ENCODE data around the gene KANSL2. TPM values are rescaled to one million over a fixed set of nuclear protein-coding genes. Genes with fewer than 3 reads are reported as not detected.
A peak's percentile ranks its signal among the peaks of the same experiment; 100 is the strongest.
"Not testable (repeated sequence)": the region's sequence is repeated elsewhere in the genome, so short reads cannot be mapped to it uniquely, and the experiment has no call there.

Gene KANSL2
- total and polyA plus RNA-seq, 9 donors = 27.5 to 54.1 (median 35.4) TPM

DNA sequence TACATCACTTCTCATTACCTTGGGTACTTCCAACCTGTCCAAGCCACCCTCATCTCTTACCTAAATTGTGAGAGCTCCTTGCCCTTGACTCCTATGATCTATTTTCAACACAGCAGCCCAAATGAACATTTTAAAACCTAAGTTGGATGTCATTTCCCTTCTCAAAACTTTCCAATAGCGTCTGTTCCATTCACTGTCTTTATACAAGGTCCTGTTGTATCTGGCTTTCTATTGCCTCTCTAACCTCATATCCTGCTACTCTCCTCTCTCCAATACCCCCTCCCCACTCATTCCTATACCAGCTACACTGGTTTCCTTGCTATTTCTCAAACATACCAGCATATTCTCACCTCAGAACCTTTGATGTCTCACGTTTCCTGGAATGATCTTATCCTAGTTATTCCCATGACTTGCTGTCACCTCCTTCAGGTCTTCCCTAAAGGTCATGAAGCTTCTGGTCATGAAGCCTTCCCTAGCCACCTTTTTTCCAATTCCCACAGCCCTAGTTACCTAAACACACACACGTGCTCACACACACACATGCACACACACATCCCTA, 4.1 kb upstream of the KANSL2 start:
- intact Hi-C loops (cut with DNase I) = no loop called here
- Histone ChIP-seq H3K36me3 (no peaks in the 10 kb centered on the region), H3K27me3 (no peaks in the 10 kb centered on the region), H3K4me1 (ENCODE audit: insufficient read depth) (peaks cover 2% of the 10 kb centered on the region), H3K9me3 (no peaks in the 10 kb centered on the region), H3K27ac (no peak overlapping the region), H3K4me3 (no peak overlapping the region)
- no peak for DNase-seq
- 39 to 42% (median 40%) methylated on average over 3 of the region's 3 CpGs for WGBS, 3 donors
- TF ChIP-seq, protein P1, sequence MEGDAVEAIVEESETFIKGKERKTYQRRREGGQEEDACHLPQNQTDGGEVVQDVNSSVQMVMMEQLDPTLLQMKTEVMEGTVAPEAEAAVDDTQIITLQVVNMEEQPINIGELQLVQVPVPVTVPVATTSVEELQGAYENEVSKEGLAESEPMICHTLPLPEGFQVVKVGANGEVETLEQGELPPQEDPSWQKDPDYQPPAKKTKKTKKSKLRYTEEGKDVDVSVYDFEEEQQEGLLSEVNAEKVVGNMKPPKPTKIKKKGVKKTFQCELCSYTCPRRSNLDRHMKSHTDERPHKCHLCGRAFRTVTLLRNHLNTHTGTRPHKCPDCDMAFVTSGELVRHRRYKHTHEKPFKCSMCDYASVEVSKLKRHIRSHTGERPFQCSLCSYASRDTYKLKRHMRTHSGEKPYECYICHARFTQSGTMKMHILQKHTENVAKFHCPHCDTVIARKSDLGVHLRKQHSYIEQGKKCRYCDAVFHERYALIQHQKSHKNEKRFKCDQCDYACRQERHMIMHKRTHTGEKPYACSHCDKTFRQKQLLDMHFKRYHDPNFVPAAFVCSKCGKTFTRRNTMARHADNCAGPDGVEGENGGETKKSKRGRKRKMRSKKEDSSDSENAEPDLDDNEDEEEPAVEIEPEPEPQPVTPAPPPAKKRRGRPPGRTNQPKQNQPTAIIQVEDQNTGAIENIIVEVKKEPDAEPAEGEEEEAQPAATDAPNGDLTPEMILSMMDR (IDR thresholded peaks at IDR 0.05) = no peak
- TF ChIP-seq EP300 (IDR thresholded peaks at IDR 0.05) = no peak
- no peak for TF ChIP-seq POLR2A (IDR thresholded peaks at IDR 0.05)

DNA sequence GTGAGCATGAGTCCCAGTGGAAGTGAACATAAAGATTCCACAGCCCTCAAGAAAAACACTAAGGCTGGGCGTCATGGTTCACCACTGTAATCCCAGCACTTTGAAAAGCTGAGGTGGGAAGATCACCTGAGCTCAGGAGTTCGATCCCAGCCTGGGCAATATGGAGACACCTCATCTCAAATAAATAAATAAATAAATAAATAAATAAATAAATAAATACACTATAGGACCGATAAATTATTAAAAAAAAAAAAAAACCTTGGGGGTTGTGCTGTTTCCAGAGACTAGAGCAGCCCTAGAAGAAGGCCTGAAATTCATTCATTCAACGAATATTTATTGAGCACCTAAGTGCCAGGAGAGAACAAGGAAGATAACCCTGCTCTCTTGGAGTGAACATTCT, 1.5 kb upstream of the KANSL2 start:
- no peak for DNase-seq
- no peaks in the 10 kb centered on the region for H3K9me3 ChIP-seq
- 73 to 84% (median 78%) methylated on average over 4 of the region's 4 CpGs for WGBS, 3 donors
- no peak for TF ChIP-seq POLR2A (IDR thresholded peaks at IDR 0.05)
- TF ChIP-seq EP300 (IDR thresholded peaks at IDR 0.05) = no peak
- TF ChIP-seq, protein P1 (IDR thresholded peaks at IDR 0.05) = no peak
- intact Hi-C loops (cut with DNase I) = no loop called here
- H3K36me3 ChIP-seq = no peaks in the 10 kb centered on the region
- peaks cover 13% of the 10 kb centered on the region for H3K4me1 ChIP-seq (ENCODE audit: insufficient read depth)
- no peak overlapping the region for H3K4me3 ChIP-seq
- H3K27ac ChIP-seq = no peak overlapping the region
- H3K27me3 ChIP-seq = no peaks in the 10 kb centered on the region

GRCh38 chr12:48682927-48683326, 889 bp upstream of the KANSL2 start:
- Histone ChIP-seq H3K27me3 (no peaks in the 10 kb centered on the region), H3K4me1 (ENCODE audit: insufficient read depth) (peaks cover 13% of the 10 kb centered on the region), H3K27ac (no peak overlapping the region), H3K36me3 (no peaks in the 10 kb centered on the region), H3K9me3 (no peaks in the 10 kb centered on the region), H3K4me3 (peak overlapping the region; percentile 67)
- 78 to 89% (median 83%) methylated on average over 2 of the region's 2 CpGs for WGBS, 3 donors
- no peak for TF ChIP-seq POLR2A (IDR thresholded peaks at IDR 0.05)
- TF ChIP-seq, protein P1 (IDR thresholded peaks at IDR 0.05) = no peak
- no peak for TF ChIP-seq EP300 (IDR thresholded peaks at IDR 0.05)
- no peak for DNase-seq
- intact Hi-C loops (cut with DNase I) = no loop called here

DNA sequence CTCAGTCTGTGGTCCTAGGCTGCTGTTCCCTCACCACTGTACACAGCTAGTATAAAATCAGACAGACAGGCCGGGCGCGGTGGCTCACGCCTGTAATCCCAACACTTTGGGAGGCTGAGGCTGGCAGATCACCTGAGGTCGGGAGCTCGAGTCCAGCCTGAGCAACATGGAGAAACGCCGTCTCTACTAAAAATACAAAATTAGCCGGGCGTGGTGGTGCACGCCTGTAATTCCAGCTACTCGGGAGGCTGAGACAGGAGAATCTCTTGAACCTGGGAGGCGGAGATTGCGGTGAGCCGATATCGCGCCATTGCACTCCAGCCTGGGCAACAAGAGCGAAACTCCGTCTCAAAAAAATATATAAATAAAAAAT, 481 bp upstream of the KANSL2 start:
- Histone ChIP-seq H3K4me3 (peak overlapping the region; percentile 67), H3K4me1 (ENCODE audit: insufficient read depth) (peaks cover 13% of the 10 kb centered on the region)
- H3K27me3 ChIP-seq; H3K27ac ChIP-seq; H3K9me3 ChIP-seq; DNase-seq; intact Hi-C loops (cut with DNase I); H3K36me3 ChIP-seq: not testable (repeated sequence)
- 11 to 22% (median 17%) methylated on average over 17 to 19 of the region's 19 CpGs for WGBS, 3 donors

GRCh38 chr12:48681399-48681709, 684 bp downstream of the KANSL2 start:
- peak in 1 of 5 donors; percentile 18 for DNase-seq
- intact Hi-C loops (cut with DNase I) = no loop called here
- peaks cover 13% of the 10 kb centered on the region for H3K4me1 ChIP-seq (ENCODE audit: insufficient read depth)
- H3K4me3 ChIP-seq = peak overlapping the region; percentile 67
- WGBS, 3 donors = 0 to 1% (median 0%) methylated on average over 11 of the region's 11 CpGs
- H3K36me3 ChIP-seq = no peaks in the 10 kb centered on the region
- peak overlapping the region in 1 of 2 donors; percentile 79 for H3K27ac ChIP-seq
- no peak for TF ChIP-seq EP300 (IDR thresholded peaks at IDR 0.05)
- no peak for TF ChIP-seq POLR2A (IDR thresholded peaks at IDR 0.05)
- TF ChIP-seq, protein P1 (IDR thresholded peaks at IDR 0.05) = no peak
- H3K27me3 ChIP-seq = no peaks in the 10 kb centered on the region
- H3K9me3 ChIP-seq = no peaks in the 10 kb centered on the region

Data from ovary (tissue), 9 donors.